Kidney (tissue), 14 donors: Measurements from ENCODE around the gene SIGLEC8. TPM values are rescaled to one million over a fixed set of nuclear protein-coding genes. Genes with fewer than 3 reads are reported as not detected.

Experiments
- DNase-seq, 5 donors: peaks; one replicate each; pipeline ENCODE4 v3.0.0-alpha.2; 2013 to 2020
- FAIRE-seq: peaks from 2 replicates; lab custom pipeline; 2012; peaks lifted over from hg19 to GRCh38; lab: Jason Lieb, UNC
- H3K27ac ChIP-seq, 2 donors: one replicate each; pipeline ENCODE4 v1.7.0; 2013; ENCODE audit warnings: low read depth in 2 of 2, low read length in 2 of 2, inconsistent platforms in 1 of 2
- H3K27me3 ChIP-seq: one replicate; pipeline ENCODE4 v1.7.1; 2013; ENCODE audit warnings: low read length, inconsistent platforms; ENCODE audit not compliant: control insufficient read depth, insufficient read depth
- H3K36me3 ChIP-seq, 3 donors: one replicate each; pipeline versions ENCODE4 v1.7.0 to v1.7.1; 2013; ENCODE audit warnings: low read length in 3 of 3, control low read depth in 1 of 3, inconsistent platforms in 1 of 3; ENCODE audit not compliant: insufficient read depth in 3 of 3, control insufficient read depth in 2 of 3
- H3K4me1 ChIP-seq, 3 donors: one replicate each; pipeline versions ENCODE4 v1.7.0 to v1.7.1; 2013; ENCODE audit warnings: low read length in 3 of 3, inconsistent platforms in 1 of 3, low read depth in 1 of 3; ENCODE audit not compliant: control insufficient read depth in 2 of 3, insufficient read depth in 2 of 3
- H3K4me3 ChIP-seq, 3 donors: one replicate each; pipeline versions ENCODE4 v1.7.0 to v1.8.1; 2013; ENCODE audit warnings: low read length in 3 of 3, control low read depth in 1 of 3, inconsistent platforms in 1 of 3
- H3K9ac ChIP-seq, 3 donors: one replicate each; pipeline versions ENCODE4 v1.7.0 to v1.7.1; 2013; ENCODE audit warnings: low read length in 3 of 3, control low read depth in 1 of 3, inconsistent platforms in 1 of 3
- H3K9me3 ChIP-seq, 3 donors: one replicate each; pipeline versions ENCODE4 v1.7.0 to v1.7.1; 2013; ENCODE audit warnings: low read length in 3 of 3, control low read depth in 1 of 3, inconsistent platforms in 1 of 3; ENCODE audit not compliant: control insufficient read depth in 2 of 3, insufficient read depth in 1 of 3
- CTCF ChIP-seq: IDR thresholded peaks from 3 replicates; pipeline ENCODE4 v1.5.1; 2012; ENCODE audit warnings: mild to moderate bottlenecking, moderate library complexity, borderline replicate concordance; ENCODE audit not compliant: insufficient read depth; ENCODE audit errors: extremely low read depth
- intact Hi-C: fragments of 100-400 bp; cut with DNase I; formaldehyde crosslinking; loops from one replicate; pipeline ENCODE4 v1.11.1; 2022
- polyA plus RNA-seq: library from polyadenylated mRNA; stranded (reverse); fragments of 350-450 nt; fragmentation: Illumina TruSeq; extraction: RNeasy Lipid Tissue Mini Kit (QIAGEN cat#74804); gene quantifications from one replicate; pipeline ENCODE4 v1.2.3, GENCODE V29; 2014; ENCODE audit warnings: low read depth, low replicate concordance; ENCODE audit not compliant: insufficient read depth
- total RNA-seq: library from RNA; stranded (reverse); fragmentation: NEBNext Ultra II Directional; extraction: Animal tissue kit (Norgen Biotek cat#: 25700); gene quantifications from one replicate; pipeline ENCODE4 v1.2.1, GENCODE V29; 2021
- donor health status: control.
- donor health status: control.
- donor health status: control.
- donor health status: control.
- donor health status: control.
- donor health status: DM: yes; HTN: yes; CAD: no.
- donor health status: Normal renal cell carcinoma (clear cell type).

SIGLEC8 gene
- total and polyA plus RNA-seq, 2 donors from 2014 or later = 1.8 TPM; not detected in 1

GRCh38 chr19:51462276-51462675 is 4.0 kb upstream of the SIGLEC8 start:
- DNase-seq (no peak), FAIRE-seq (no peak)
- H3K27ac ChIP-seq = no peak overlapping the region
- H3K27me3 ChIP-seq = peaks cover 2% of the 10 kb centered on the region
- no peaks in the 10 kb centered on the region for H3K9me3 ChIP-seq
- intact Hi-C loops = no loop called here
- no peak for TF ChIP-seq CTCF
- H3K4me1 ChIP-seq = no peaks in the 10 kb centered on the region
- no peak overlapping the region for H3K9ac ChIP-seq
- no peak overlapping the region for H3K4me3 ChIP-seq
- no peaks in the 10 kb centered on the region for H3K36me3 ChIP-seq

- TF ChIP-seq CTCF = no peak
- H3K4me1 ChIP-seq = no peaks in the 10 kb centered on the region
- no peak overlapping the region for H3K4me3 ChIP-seq
- FAIRE-seq (no peak), DNase-seq (no peak)
- H3K9me3 ChIP-seq = no peaks in the 10 kb centered on the region
- H3K27ac ChIP-seq = no peak overlapping the region
- no peaks in the 10 kb centered on the region for H3K36me3 ChIP-seq
- H3K27me3 ChIP-seq = peaks cover 2% of the 10 kb centered on the region
- intact Hi-C loops = no loop called here
- H3K9ac ChIP-seq = no peak overlapping the region
Observed at GRCh38 chr19:51461723-51462161, 3.5 kb upstream of the SIGLEC8 start.

GRCh38 chr19:51460164-51460992 is 2.1 kb upstream of the SIGLEC8 start:
- no peak overlapping the region for H3K9ac ChIP-seq
- peaks cover 2% of the 10 kb centered on the region for H3K27me3 ChIP-seq
- H3K4me1 ChIP-seq = no peaks in the 10 kb centered on the region
- no peak for TF ChIP-seq CTCF
- peak overlapping the region in 1 of 3 donors; percentile 42 for H3K4me3 ChIP-seq
- FAIRE-seq (no peak), DNase-seq (peak in 2 of 5 donors; percentile 10 to 27)
- no peak overlapping the region for H3K27ac ChIP-seq
- no peaks in the 10 kb centered on the region for H3K9me3 ChIP-seq
- intact Hi-C loops = no loop called here
- H3K36me3 ChIP-seq = no peaks in the 10 kb centered on the region
